ENCODE measurements around the gene CROCC2. TPM values are rescaled to one million over a fixed set of nuclear protein-coding genes. Genes with fewer than 3 reads are reported as not detected.

The CROCC2 gene
- total and polyA plus RNA-seq, 10 of the 15 experiments (the other 5 are each of a cell fraction or from before 2014, with no cell fraction given) = not detected

DNA sequence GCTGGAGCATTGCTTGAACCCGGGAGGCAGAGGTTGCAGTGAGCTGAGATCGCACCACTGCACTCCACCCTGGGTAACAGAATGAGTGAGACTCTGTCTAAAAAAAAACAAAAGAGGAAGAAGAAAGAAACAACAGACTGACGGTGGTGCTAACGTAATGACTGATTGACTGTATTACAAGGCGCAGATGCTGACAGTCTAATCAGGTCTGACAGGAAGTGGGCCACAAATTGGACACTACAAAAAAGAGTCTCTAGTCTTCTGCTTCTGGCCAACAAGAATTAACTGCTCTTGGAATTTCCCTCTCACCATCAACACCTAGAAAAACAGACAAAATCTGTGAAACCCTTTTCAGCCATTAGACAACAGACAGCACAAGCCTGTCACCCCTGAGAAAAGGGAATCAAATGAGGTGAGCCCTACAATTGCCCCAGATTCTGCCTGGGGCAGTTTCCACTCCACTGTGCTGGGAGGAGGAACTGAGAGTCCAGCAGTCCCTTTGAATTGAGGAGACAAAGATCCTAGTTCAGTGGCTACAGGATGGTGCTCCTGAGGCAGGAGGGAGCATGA lies 135.5 kb downstream of the CROCC2 start (continued):
- TF ChIP-seq, protein P1, sequence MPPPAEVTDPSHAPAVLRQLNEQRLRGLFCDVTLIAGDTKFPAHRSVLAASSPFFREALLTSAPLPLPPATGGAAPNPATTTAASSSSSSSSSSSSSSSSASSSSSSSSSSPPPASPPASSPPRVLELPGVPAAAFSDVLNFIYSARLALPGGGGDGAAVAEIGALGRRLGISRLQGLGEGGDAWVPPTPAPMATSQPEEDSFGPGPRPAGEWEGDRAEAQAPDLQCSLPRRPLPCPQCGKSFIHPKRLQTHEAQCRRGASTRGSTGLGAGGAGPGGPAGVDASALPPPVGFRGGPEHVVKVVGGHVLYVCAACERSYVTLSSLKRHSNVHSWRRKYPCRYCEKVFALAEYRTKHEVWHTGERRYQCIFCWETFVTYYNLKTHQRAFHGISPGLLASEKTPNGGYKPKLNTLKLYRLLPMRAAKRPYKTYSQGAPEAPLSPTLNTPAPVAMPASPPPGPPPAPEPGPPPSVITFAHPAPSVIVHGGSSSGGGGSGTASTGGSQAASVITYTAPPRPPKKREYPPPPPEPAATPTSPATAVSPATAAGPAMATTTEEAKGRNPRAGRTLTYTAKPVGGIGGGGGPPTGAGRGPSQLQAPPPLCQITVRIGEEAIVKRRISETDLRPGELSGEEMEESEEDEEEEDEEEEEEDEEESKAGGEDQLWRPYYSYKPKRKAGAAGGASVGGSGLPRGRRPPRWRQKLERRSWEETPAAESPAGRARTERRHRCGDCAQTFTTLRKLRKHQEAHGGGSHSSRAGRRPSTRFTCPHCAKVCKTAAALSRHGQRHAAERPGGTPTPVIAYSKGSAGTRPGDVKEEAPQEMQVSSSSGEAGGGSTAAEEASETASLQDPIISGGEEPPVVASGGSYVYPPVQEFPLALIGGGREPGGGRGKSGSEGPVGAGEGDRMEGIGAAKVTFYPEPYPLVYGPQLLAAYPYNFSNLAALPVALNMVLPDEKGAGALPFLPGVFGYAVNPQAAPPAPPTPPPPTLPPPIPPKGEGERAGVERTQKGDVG (CRISPR knock-in tag; IDR thresholded peaks at IDR 0.05) = no peak
- TF ChIP-seq NR2F1 (conservative IDR thresholded peaks at IDR 0.05) = peak; percentile 66; the same call in 1 of the 2 replicates
- TF ChIP-seq TCF3 (IDR thresholded peaks at IDR 0.05; ENCODE audit: borderline replicate concordance, insufficient read depth, low read depth, low read length) = no peak
- no peak for TF ChIP-seq YBX1 (IDR thresholded peaks at IDR 0.05)
- TF ChIP-seq MEF2B (IDR thresholded peaks at IDR 0.05; ENCODE audit: partially characterized antibody, poor library complexity, severe bottlenecking) = peak; percentile 13
- no peak for TF ChIP-seq STAT3 (IDR thresholded peaks at IDR 0.05; ENCODE audit: low read depth, low read length)
- TF ChIP-seq IKZF1 (conservative IDR thresholded peaks at IDR 0.05) = peak; percentile 86
- TF ChIP-seq, protein P2, sequence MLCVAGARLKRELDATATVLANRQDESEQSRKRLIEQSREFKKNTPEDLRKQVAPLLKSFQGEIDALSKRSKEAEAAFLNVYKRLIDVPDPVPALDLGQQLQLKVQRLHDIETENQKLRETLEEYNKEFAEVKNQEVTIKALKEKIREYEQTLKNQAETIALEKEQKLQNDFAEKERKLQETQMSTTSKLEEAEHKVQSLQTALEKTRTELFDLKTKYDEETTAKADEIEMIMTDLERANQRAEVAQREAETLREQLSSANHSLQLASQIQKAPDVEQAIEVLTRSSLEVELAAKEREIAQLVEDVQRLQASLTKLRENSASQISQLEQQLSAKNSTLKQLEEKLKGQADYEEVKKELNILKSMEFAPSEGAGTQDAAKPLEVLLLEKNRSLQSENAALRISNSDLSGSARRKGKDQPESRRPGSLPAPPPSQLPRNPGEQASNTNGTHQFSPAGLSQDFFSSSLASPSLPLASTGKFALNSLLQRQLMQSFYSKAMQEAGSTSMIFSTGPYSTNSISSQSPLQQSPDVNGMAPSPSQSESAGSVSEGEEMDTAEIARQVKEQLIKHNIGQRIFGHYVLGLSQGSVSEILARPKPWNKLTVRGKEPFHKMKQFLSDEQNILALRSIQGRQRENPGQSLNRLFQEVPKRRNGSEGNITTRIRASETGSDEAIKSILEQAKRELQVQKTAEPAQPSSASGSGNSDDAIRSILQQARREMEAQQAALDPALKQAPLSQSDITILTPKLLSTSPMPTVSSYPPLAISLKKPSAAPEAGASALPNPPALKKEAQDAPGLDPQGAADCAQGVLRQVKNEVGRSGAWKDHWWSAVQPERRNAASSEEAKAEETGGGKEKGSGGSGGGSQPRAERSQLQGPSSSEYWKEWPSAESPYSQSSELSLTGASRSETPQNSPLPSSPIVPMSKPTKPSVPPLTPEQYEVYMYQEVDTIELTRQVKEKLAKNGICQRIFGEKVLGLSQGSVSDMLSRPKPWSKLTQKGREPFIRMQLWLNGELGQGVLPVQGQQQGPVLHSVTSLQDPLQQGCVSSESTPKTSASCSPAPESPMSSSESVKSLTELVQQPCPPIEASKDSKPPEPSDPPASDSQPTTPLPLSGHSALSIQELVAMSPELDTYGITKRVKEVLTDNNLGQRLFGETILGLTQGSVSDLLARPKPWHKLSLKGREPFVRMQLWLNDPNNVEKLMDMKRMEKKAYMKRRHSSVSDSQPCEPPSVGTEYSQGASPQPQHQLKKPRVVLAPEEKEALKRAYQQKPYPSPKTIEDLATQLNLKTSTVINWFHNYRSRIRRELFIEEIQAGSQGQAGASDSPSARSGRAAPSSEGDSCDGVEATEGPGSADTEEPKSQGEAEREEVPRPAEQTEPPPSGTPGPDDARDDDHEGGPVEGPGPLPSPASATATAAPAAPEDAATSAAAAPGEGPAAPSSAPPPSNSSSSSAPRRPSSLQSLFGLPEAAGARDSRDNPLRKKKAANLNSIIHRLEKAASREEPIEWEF (IDR thresholded peaks at IDR 0.05; ENCODE audit: insufficient replicate concordance, low read depth, low read length) = no peak
- TF ChIP-seq, protein P3, sequence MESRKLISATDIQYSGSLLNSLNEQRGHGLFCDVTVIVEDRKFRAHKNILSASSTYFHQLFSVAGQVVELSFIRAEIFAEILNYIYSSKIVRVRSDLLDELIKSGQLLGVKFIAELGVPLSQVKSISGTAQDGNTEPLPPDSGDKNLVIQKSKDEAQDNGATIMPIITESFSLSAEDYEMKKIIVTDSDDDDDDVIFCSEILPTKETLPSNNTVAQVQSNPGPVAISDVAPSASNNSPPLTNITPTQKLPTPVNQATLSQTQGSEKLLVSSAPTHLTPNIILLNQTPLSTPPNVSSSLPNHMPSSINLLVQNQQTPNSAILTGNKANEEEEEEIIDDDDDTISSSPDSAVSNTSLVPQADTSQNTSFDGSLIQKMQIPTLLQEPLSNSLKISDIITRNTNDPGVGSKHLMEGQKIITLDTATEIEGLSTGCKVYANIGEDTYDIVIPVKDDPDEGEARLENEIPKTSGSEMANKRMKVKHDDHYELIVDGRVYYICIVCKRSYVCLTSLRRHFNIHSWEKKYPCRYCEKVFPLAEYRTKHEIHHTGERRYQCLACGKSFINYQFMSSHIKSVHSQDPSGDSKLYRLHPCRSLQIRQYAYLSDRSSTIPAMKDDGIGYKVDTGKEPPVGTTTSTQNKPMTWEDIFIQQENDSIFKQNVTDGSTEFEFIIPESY (IDR thresholded peaks at IDR 0.05) = no peak
- TF ChIP-seq, protein P4, sequence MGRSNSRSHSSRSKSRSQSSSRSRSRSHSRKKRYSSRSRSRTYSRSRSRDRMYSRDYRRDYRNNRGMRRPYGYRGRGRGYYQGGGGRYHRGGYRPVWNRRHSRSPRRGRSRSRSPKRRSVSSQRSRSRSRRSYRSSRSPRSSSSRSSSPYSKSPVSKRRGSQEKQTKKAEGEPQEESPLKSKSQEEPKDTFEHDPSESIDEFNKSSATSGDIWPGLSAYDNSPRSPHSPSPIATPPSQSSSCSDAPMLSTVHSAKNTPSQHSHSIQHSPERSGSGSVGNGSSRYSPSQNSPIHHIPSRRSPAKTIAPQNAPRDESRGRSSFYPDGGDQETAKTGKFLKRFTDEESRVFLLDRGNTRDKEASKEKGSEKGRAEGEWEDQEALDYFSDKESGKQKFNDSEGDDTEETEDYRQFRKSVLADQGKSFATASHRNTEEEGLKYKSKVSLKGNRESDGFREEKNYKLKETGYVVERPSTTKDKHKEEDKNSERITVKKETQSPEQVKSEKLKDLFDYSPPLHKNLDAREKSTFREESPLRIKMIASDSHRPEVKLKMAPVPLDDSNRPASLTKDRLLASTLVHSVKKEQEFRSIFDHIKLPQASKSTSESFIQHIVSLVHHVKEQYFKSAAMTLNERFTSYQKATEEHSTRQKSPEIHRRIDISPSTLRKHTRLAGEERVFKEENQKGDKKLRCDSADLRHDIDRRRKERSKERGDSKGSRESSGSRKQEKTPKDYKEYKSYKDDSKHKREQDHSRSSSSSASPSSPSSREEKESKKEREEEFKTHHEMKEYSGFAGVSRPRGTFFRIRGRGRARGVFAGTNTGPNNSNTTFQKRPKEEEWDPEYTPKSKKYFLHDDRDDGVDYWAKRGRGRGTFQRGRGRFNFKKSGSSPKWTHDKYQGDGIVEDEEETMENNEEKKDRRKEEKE (IDR thresholded peaks at IDR 0.05) = no peak
- TF ChIP-seq KAT2A (conservative IDR thresholded peaks at IDR 0.05; ENCODE audit: control insufficient read depth, low read depth, low read length) = no peak
- no peak for TF ChIP-seq SUZ12 (IDR thresholded peaks at IDR 0.05; ENCODE audit: unreplicated experiment)
- TF ChIP-seq NFYA (IDR thresholded peaks at IDR 0.05; ENCODE audit: borderline replicate concordance, low read depth, low read length) = no peak
- TF ChIP-seq RFX5 (IDR thresholded peaks at IDR 0.05; ENCODE audit: low read depth, low read length) = no peak
- TF ChIP-seq MEF2A (IDR thresholded peaks at IDR 0.05; ENCODE audit: insufficient read depth, low read depth, low read length) = peak; percentile 41; the same call in 1 of the 2 replicates
- 0 out of 2 replicates have a peak, but pooled peaks have one; percentile 13 for TF ChIP-seq HCFC1 (IDR thresholded peaks at IDR 0.05; ENCODE audit: low read length)

Data from GM12878 (cell line).